Measurements from ENCODE around the gene PPFIA1.

DNA sequence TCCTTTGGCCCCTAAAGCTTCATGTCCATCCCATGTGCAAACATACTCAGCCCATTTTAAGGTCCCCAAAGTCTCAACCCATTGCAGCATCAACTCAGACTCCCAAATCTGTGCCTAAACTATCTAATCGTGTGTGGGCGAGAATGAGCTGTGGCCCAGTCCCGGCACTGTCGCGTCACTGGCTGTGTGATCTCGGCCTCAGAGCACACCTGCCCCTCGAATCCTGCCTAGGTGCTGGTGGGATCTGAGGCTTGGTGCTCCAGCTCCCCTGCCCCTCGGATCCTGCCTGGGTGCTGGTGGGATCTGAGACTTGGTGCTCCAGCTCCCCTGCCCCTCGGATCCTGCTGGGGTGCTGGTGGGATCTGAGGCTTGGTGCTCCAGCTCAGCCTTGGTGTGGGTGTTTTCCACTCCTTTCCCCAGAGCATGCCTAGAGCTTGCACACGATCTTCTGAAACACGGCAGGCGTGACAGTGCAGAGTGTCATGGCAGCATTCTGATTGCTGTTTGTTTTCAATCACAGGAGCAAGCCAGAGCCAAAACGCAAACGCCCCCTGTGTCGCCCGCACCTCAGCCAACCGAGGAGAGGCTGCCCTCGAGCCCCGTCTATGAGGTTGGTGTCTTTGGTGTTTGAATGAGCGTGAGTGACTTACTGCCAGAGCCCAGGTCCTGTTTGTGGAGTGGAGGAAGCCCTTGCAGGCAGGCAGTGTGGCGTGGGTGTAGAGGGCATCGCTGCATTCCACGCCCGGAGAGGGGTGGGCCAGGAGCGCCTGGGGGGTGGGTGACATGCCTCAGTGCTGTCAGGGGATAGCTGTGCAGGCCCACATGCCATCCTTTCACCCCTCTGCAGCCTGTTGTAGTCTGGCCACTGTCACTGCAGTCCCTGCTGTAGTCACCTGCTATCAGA lies 160.4 kb downstream of the PPFIA1 start:
- no peak for TF ChIP-seq RCOR1 (IDR thresholded peaks at IDR 0.05; ENCODE audit: low read length)
- TF ChIP-seq, protein P1, sequence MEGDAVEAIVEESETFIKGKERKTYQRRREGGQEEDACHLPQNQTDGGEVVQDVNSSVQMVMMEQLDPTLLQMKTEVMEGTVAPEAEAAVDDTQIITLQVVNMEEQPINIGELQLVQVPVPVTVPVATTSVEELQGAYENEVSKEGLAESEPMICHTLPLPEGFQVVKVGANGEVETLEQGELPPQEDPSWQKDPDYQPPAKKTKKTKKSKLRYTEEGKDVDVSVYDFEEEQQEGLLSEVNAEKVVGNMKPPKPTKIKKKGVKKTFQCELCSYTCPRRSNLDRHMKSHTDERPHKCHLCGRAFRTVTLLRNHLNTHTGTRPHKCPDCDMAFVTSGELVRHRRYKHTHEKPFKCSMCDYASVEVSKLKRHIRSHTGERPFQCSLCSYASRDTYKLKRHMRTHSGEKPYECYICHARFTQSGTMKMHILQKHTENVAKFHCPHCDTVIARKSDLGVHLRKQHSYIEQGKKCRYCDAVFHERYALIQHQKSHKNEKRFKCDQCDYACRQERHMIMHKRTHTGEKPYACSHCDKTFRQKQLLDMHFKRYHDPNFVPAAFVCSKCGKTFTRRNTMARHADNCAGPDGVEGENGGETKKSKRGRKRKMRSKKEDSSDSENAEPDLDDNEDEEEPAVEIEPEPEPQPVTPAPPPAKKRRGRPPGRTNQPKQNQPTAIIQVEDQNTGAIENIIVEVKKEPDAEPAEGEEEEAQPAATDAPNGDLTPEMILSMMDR (IDR thresholded peaks at IDR 0.05) = no peak
- TF ChIP-seq RFX5 (IDR thresholded peaks at IDR 0.05; ENCODE audit: low read length) = no peak
- no peak for TF ChIP-seq NFIC (IDR thresholded peaks at IDR 0.05; ENCODE audit: borderline replicate concordance)
- no peak for TF ChIP-seq FOXM1 (IDR thresholded peaks at IDR 0.05; ENCODE audit: low read depth)
- TF ChIP-seq GABPA (IDR thresholded peaks at IDR 0.05; ENCODE audit: low read depth) = no peak
- TF ChIP-seq EP300 (IDR thresholded peaks at IDR 0.05; ENCODE audit: borderline replicate concordance in 1 of 2, low read depth in 1 of 2, low read length in 1 of 2) = no peak
- TF ChIP-seq YY1 (IDR thresholded peaks at IDR 0.05; ENCODE audit: low read depth) = no peak
- TF ChIP-seq SIN3A (IDR thresholded peaks at IDR 0.05; ENCODE audit: borderline replicate concordance, low read depth, low read length) = no peak
